IMR-90 (cell line): ENCODE data around the gene RBP5. TPM values are rescaled to one million over a fixed set of nuclear protein-coding genes. Genes with fewer than 3 reads are reported as not detected.

Source experiments
- ATAC-seq: fragments of 200-7000 bp; cut with Tn5 transposase; 2 replicates; pipeline ENCODE4 v1.9.1; 2020; ENCODE audit warnings: low read depth, mild to moderate bottlenecking, moderate library complexity
- BruUV-seq: library from RNA; stranded (reverse); fragments of 400-500 nt; replicated peaks from 2 replicates; lab custom pipeline; 2021; lab: Mats Ljungman, UMichigan
- CTCF ChIA-PET: fragments of 300-600 bp; formaldehyde crosslinking; extraction: SDS; loops from one replicate; lab custom pipeline; 2021; ENCODE audit warnings: antibody characterized with exemption; lab: Yijun Ruan, JAX
- POLR2A ChIA-PET: fragments of 300-600 bp; sonication (Branson Sonifier 250); formaldehyde crosslinking; loops from one replicate; lab custom pipeline; 2022; ENCODE audit warnings: antibody characterized with exemption; ENCODE audit not compliant: unreplicated experiment; lab: Charles Lee
- DNase-seq: peaks from one replicate; pipeline ENCODE4 v3.0.0; 2013
- H2AFZ ChIP-seq: replicated peaks from 2 replicates; pipeline ENCODE3; 2013; ENCODE audit warnings: low read length, mild to moderate bottlenecking; ENCODE audit not compliant: poor library complexity
- H2AK5ac ChIP-seq: 2 replicates; pipeline ENCODE4 v1.6.1; 2013; ENCODE audit warnings: low read depth, low read length, inconsistent platforms
- H2AK9ac ChIP-seq: replicated peaks from 2 replicates; pipeline ENCODE3; 2013; ENCODE audit warnings: mild to moderate bottlenecking, low read depth, low read length, moderate library complexity; ENCODE audit not compliant: poor library complexity
- H2BK120ac ChIP-seq: 2 replicates; pipeline ENCODE4 v1.6.1; 2013; ENCODE audit warnings: low read depth, low read length, inconsistent platforms
- H2BK15ac ChIP-seq: 3 replicates; pipeline ENCODE4 v1.6.1; 2013; ENCODE audit warnings: low read depth, low read length, inconsistent platforms
- H2BK20ac ChIP-seq: 2 replicates; pipeline ENCODE4 v1.6.1; 2013; ENCODE audit warnings: low read depth, mild to moderate bottlenecking, inconsistent platforms, low read length, moderate library complexity
- H2BK5ac ChIP-seq: 2 replicates; pipeline ENCODE4 v1.6.1; 2013; ENCODE audit warnings: mild to moderate bottlenecking, low read depth, low read length, inconsistent platforms; ENCODE audit not compliant: poor library complexity, severe bottlenecking
- H3K14ac ChIP-seq: replicated peaks from 2 replicates; pipeline ENCODE4 v1.6.1; 2013; ENCODE audit warnings: low read depth, low read length, inconsistent platforms
- H3K18ac ChIP-seq: 2 replicates; pipeline ENCODE4 v1.6.1; 2013; ENCODE audit warnings: low read depth, low read length, control low read depth
- H3K23ac ChIP-seq: 2 replicates; pipeline ENCODE4 v1.6.1; 2013; ENCODE audit warnings: low read depth, low read length, inconsistent platforms
- H3K27ac ChIP-seq: 2 replicates; pipeline ENCODE4 v1.5.1; 2013; ENCODE audit warnings: mild to moderate bottlenecking, control low read depth, low read length; ENCODE audit not compliant: insufficient read depth
- H3K27me3 ChIP-seq: 2 replicates; pipeline ENCODE4 v1.6.1; 2013; ENCODE audit warnings: low read length; ENCODE audit not compliant: control insufficient read depth, insufficient read depth
- H3K36me3 ChIP-seq: 2 replicates; pipeline ENCODE4 v1.6.1; 2013; ENCODE audit warnings: low read length, mixed read lengths; ENCODE audit not compliant: control insufficient read depth, insufficient read depth
- H3K4ac ChIP-seq: 2 replicates; pipeline ENCODE4 v1.6.1; 2013; ENCODE audit warnings: low read depth, low read length, inconsistent platforms
- H3K4me1 ChIP-seq: 2 replicates; pipeline ENCODE4 v1.6.1; 2013; ENCODE audit warnings: low read length, mixed read lengths; ENCODE audit not compliant: control insufficient read depth, insufficient read depth
- H3K4me2 ChIP-seq: 2 replicates; pipeline ENCODE4 v1.6.1; 2013; ENCODE audit warnings: low read depth, mild to moderate bottlenecking, control low read depth, low read length, moderate library complexity
- H3K4me3 ChIP-seq: 2 replicates; pipeline ENCODE4 v1.5.1; 2013; ENCODE audit warnings: low read depth, mild to moderate bottlenecking, control low read depth, low read length, moderate library complexity; ENCODE audit not compliant: insufficient read depth
- H3K56ac ChIP-seq: 2 replicates; pipeline ENCODE4 v1.6.1; 2013; ENCODE audit warnings: low read length, inconsistent platforms; ENCODE audit not compliant: insufficient read depth; ENCODE audit errors: extremely low read depth
- H3K79me1 ChIP-seq, 2 experiments: 2 replicates each; pipeline ENCODE4 v1.6.1; 2013; ENCODE audit warnings: low read length in 2 of 2, inconsistent platforms in 1 of 2, low read depth in 1 of 2
- H3K9ac ChIP-seq: 2 replicates; pipeline ENCODE4 v1.6.1; 2013; ENCODE audit warnings: low read depth, low read length, control low read depth
- H3K9me1 ChIP-seq: 2 replicates; pipeline ENCODE4 v1.6.1; 2013; ENCODE audit warnings: low read length, inconsistent platforms; ENCODE audit not compliant: insufficient read depth
- H3K9me3 ChIP-seq: 2 replicates; pipeline ENCODE4 v1.6.1; 2013; ENCODE audit warnings: low read length; ENCODE audit not compliant: control insufficient read depth, insufficient read depth
- H4K20me1 ChIP-seq: 2 replicates; pipeline ENCODE4 v1.6.1; 2013; ENCODE audit warnings: low read length, inconsistent platforms; ENCODE audit not compliant: insufficient read depth
- H4K5ac ChIP-seq: 2 replicates; pipeline ENCODE4 v1.6.1; 2013; ENCODE audit warnings: mild to moderate bottlenecking, low read depth, low read length, control low read depth
- H4K8ac ChIP-seq, 2 experiments: 2 replicates each; pipeline ENCODE4 v1.6.1; 2013; ENCODE audit warnings: low read depth in 2 of 2, low read length in 2 of 2, control low read depth in 1 of 2, inconsistent platforms in 1 of 2
- H4K91ac ChIP-seq: 2 replicates; pipeline ENCODE4 v1.6.1; 2013; ENCODE audit warnings: low read depth, low read length, inconsistent platforms; ENCODE audit not compliant: insufficient read depth
- ELK1 ChIP-seq: fragments of 150-350 bp; IDR thresholded peaks from 2 replicates; pipeline ENCODE4 v1.6.1; 2016; ENCODE audit warnings: low read depth, mild to moderate bottlenecking, low read length, moderate library complexity, borderline replicate concordance
- RAD21 ChIP-seq: IDR thresholded peaks from 2 replicates; pipeline ENCODE4 v1.6.1; 2012; ENCODE audit warnings: low read length, improper control_type of control experiment
- SMC3 ChIP-seq: fragments of 150-350 bp; IDR thresholded peaks from 2 replicates; pipeline ENCODE4 v1.6.1; 2016; ENCODE audit warnings: low read depth, mild to moderate bottlenecking, antibody characterized with exemption, low read length, moderate library complexity
- USF2 ChIP-seq: fragments of 150-350 bp; IDR thresholded peaks from 2 replicates; pipeline ENCODE4 v1.6.1; 2017; ENCODE audit warnings: mild to moderate bottlenecking, antibody characterized with exemption, low read length, low read depth
- WGBS, 2 experiments: methylation state at CpG; one replicate each; pipeline versions ENCODE4 v1.1.5 to v1.1.7; 2013; ENCODE audit warnings: missing lambda C conversion rate in 2 of 2; ENCODE audit not compliant: insufficient read length in 1 of 2; ENCODE audit errors: extremely low coverage in 2 of 2; 5-methylcytosine and 5-hydroxymethylcytosine counted together
- dilution Hi-C: fragments of 300-500 bp; cut with HindIII; formaldehyde crosslinking; loops from one replicate; pipeline ENCODE4 v1.14.3; 2018; ENCODE audit warnings: low sequenced_read_pairs; ENCODE audit not compliant: unreplicated experiment
- in situ Hi-C: fragments of 300-500 bp; cut with MboI; formaldehyde crosslinking; loops from 3 replicates; pipeline ENCODE4 v1.14.3; 2019; ENCODE audit warnings: low sequenced_read_pairs, inconsistent platforms, mixed read lengths
- intact Hi-C: fragments of 100-400 bp; cut with micrococcal nuclease; formaldehyde crosslinking; loops from 2 replicates; pipeline ENCODE4 v1.10.0; 2022
- polyA plus RNA-seq, 3 experiments: library from polyadenylated mRNA; depleted of rRNA; stranded (reverse); fragments of >200 nt; gene quantifications; 2 replicates each; pipeline ENCODE4 v1.2.3, GENCODE V29; 2012; ENCODE audit warnings: low replicate concordance in 1 of 3
- total RNA-seq: library from RNA; depleted of rRNA; stranded (reverse); fragments of >200 nt; gene quantifications from 2 replicates; pipeline ENCODE4 v1.2.3, GENCODE V29; 2012

The RBP5 gene
- total and polyA plus RNA-seq, 2 of the 4 experiments (the other 2 are of a cell fraction), result 0.15 TPM; not detected in 1

GRCh38 chr12:7155471-7156034, 26.9 kb upstream of the RBP5 start:
- ATAC-seq (peak; percentile 14; the same call in 1 of the 2 replicates), DNase-seq (no peak)
- H2BK20ac ChIP-seq, result no peak overlapping the region
- POLR2A ChIA-PET, result no interaction called here
- CTCF ChIA-PET, result interaction anchor here (0.8 kb wide), 1 partner anchor 13 kb away, joined by 3 read pairs; no protein-coding TSS in a partner anchor
- no peaks in the 10 kb centered on the region for H3K4me1 ChIP-seq
- no peak overlapping the region for H3K14ac ChIP-seq
- no peak overlapping the region for H3K9ac ChIP-seq
- no peak overlapping the region for H4K91ac ChIP-seq
- dilution Hi-C loops (no loop called here), in situ Hi-C loops (no loop called here), intact Hi-C loops (no loop called here)
- no peak overlapping the region for H2BK5ac ChIP-seq
- H3K56ac ChIP-seq, result no peak overlapping the region
- peaks cover 25% of the 10 kb centered on the region for H3K36me3 ChIP-seq
- no peak for TF ChIP-seq SMC3
- TF ChIP-seq USF2, result no peak
- TF ChIP-seq RAD21, result no peak
- no peak for TF ChIP-seq ELK1
- no peak overlapping the region for H3K23ac ChIP-seq
- H2BK120ac ChIP-seq, result no peak overlapping the region
- no peaks in the 10 kb centered on the region for H3K9me1 ChIP-seq
- H3K27me3 ChIP-seq, result no peaks in the 10 kb centered on the region
- no peaks in the 10 kb centered on the region for H3K79me1 ChIP-seq
- H3K4ac ChIP-seq, result no peak overlapping the region
- no TSS peak for BruUV-seq
- no peak overlapping the region for H3K4me2 ChIP-seq
- H2AK9ac ChIP-seq, result peak overlapping the region; percentile 63
- peak overlapping the region; percentile 23 for H2AFZ ChIP-seq
- no peak overlapping the region for H2BK15ac ChIP-seq
- H2AK5ac ChIP-seq, result no peak overlapping the region
- H4K5ac ChIP-seq, result no peak overlapping the region
- H3K18ac ChIP-seq, result no peak overlapping the region
- WGBS, 2 experiments, result 83% methylated on average over 1 of the region's 8 CpGs; no CpG with 5 or more reads in 1 of the 2 experiments
- no peak overlapping the region for H4K8ac ChIP-seq
- H3K4me3 ChIP-seq, result no peak overlapping the region
- no peak overlapping the region for H3K27ac ChIP-seq
- H3K9me3 ChIP-seq, result no peaks in the 10 kb centered on the region
- no peaks in the 10 kb centered on the region; the same call in 1 of the 2 replicates for H4K20me1 ChIP-seq
